ENCODE measurements around the gene RNASE11. TPM values are rescaled to one million over a fixed set of nuclear protein-coding genes. Genes with fewer than 3 reads are reported as not detected.

Gene RNASE11
- total RNA-seq, 1 donor from 2014 or later = not detected

GRCh38 chr14:20563971-20564370 is 23.8 kb downstream of the RNASE11 start:
- H3K9me3 Mint-ChIP-seq = peaks cover 5% of the 10 kb centered on the region

GRCh38 chr14:20560961-20561360 is 26.8 kb downstream of the RNASE11 start, which contains the start of gene RNASE9:
TSS of gene RNASE9 (minus strand) at chr14:20561047.
- H3K4me1 Mint-ChIP-seq = no peaks in the 10 kb centered on the region
- H3K4me3 Mint-ChIP-seq = no peak within 1 kb of the TSS

More at GRCh38 chr14:20563971-20564370, 23.8 kb downstream of the RNASE11 start:
- no peaks in the 10 kb centered on the region for H3K9me3 ChIP-seq (ENCODE audit: low read depth)
- no peak overlapping the region for H3K27ac Mint-ChIP-seq
- peaks cover 2% of the 10 kb centered on the region for H3K27me3 Mint-ChIP-seq (ENCODE audit: insufficient read depth, low read depth)
- H4K20me1 ChIP-seq (ENCODE audit: low read depth) = no peaks in the 10 kb centered on the region
- H3K4me3 ChIP-seq = no peak overlapping the region
- H3K36me3 ChIP-seq = no peaks in the 10 kb centered on the region
- peaks cover 14% of the 10 kb centered on the region for H3K4me1 ChIP-seq
- no peak overlapping the region for H3K4me2 ChIP-seq
- DNase-seq (ENCODE audit: low spot score) = no peak
- no peak overlapping the region for H3K27ac ChIP-seq
- peaks cover 9% of the 10 kb centered on the region for H3F3A ChIP-seq (ENCODE audit: low read depth)
- H3K79me2 ChIP-seq (ENCODE audit: low read depth) = no peaks in the 10 kb centered on the region
- no peak for TF ChIP-seq EZH2 (IDR thresholded peaks at IDR 0.05)
- no peak overlapping the region for H3K9ac ChIP-seq
- no peaks in the 10 kb centered on the region for H3K4me1 Mint-ChIP-seq
- no peak overlapping the region for H2AFZ ChIP-seq (replicated peaks)
- H3K36me3 Mint-ChIP-seq = no peaks in the 10 kb centered on the region
- H3K27me3 ChIP-seq = no peaks in the 10 kb centered on the region
- H3K4me3 Mint-ChIP-seq = no peak overlapping the region

GRCh38 chr14:20559461-20559904 is 28.3 kb downstream of the RNASE11 start:
- Histone ChIP-seq H3K36me3 (no peaks in the 10 kb centered on the region), H3K79me2 (ENCODE audit: low read depth) (no peaks in the 10 kb centered on the region), H3F3A (ENCODE audit: low read depth) (peaks cover 10% of the 10 kb centered on the region), H3K4me1 (peaks cover 14% of the 10 kb centered on the region), H3K9me3 (ENCODE audit: low read depth) (no peaks in the 10 kb centered on the region), H2AFZ (replicated peaks) (peak overlapping the region; percentile 10), H3K27me3 (no peaks in the 10 kb centered on the region), H3K4me3 (no peak overlapping the region), H4K20me1 (ENCODE audit: low read depth) (no peaks in the 10 kb centered on the region), H3K9ac (no peak overlapping the region), H3K27ac (no peak overlapping the region), H3K4me2 (no peak overlapping the region)
- Mint-ChIP-seq H3K36me3 (no peaks in the 10 kb centered on the region), H3K9me3 (no peaks in the 10 kb centered on the region), H3K4me1 (no peaks in the 10 kb centered on the region), H3K27me3 (ENCODE audit: insufficient read depth, low read depth) (no peaks in the 10 kb centered on the region), H3K27ac (no peak overlapping the region), H3K4me3 (no peak overlapping the region)
- peak; percentile 7 for DNase-seq (ENCODE audit: low spot score)
- no peak for TF ChIP-seq CTCF (IDR thresholded peaks at IDR 0.05)

More at GRCh38 chr14:20560961-20561360, 26.8 kb downstream of the RNASE11 start, which contains the start of gene RNASE9:
- peaks cover 14% of the 10 kb centered on the region for H3K4me1 ChIP-seq
- no peaks in the 10 kb centered on the region for H4K20me1 ChIP-seq (ENCODE audit: low read depth)
- peak within 1 kb of the TSS; percentile 58 for H2AFZ ChIP-seq (replicated peaks)
- H3K79me2 ChIP-seq (ENCODE audit: low read depth) = no peaks in the 10 kb centered on the region
- no peaks in the 10 kb centered on the region for H3K9me3 ChIP-seq (ENCODE audit: low read depth)
- H3K27me3 Mint-ChIP-seq (ENCODE audit: insufficient read depth, low read depth) = no peaks in the 10 kb centered on the region
- no peak within 1 kb of the TSS for H3K4me3 ChIP-seq
- H3K4me2 ChIP-seq = no peak within 1 kb of the TSS
- no peaks in the 10 kb centered on the region for H3K36me3 Mint-ChIP-seq
- H3K9me3 Mint-ChIP-seq = no peaks in the 10 kb centered on the region
- H3K27me3 ChIP-seq = no peaks in the 10 kb centered on the region
- no peak within 1 kb of the TSS for H3K27ac Mint-ChIP-seq
- no peak within 1 kb of the TSS for H3K27ac ChIP-seq
- no peaks in the 10 kb centered on the region for H3K36me3 ChIP-seq
- no peak within 1 kb of the TSS for H3K9ac ChIP-seq
- DNase-seq (ENCODE audit: low spot score) = no peak
- H3F3A ChIP-seq (ENCODE audit: low read depth) = peaks cover 10% of the 10 kb centered on the region
- TF ChIP-seq CTCF (IDR thresholded peaks at IDR 0.05) (no peak), EZH2phosphoT487 (IDR thresholded peaks at IDR 0.05) (no peak), EZH2 (IDR thresholded peaks at IDR 0.05) (no peak)

- Histone ChIP-seq H3K9ac (no peak overlapping the region), H3K27me3 (no peaks in the 10 kb centered on the region), H3K4me1 (peaks cover 14% of the 10 kb centered on the region), H3K36me3 (no peaks in the 10 kb centered on the region), H3K4me2 (no peak overlapping the region), H3K27ac (no peak overlapping the region), H3F3A (ENCODE audit: low read depth) (peaks cover 10% of the 10 kb centered on the region), H2AFZ (replicated peaks) (peak overlapping the region; percentile 3), H3K79me2 (ENCODE audit: low read depth) (no peaks in the 10 kb centered on the region), H3K4me3 (no peak overlapping the region), H4K20me1 (ENCODE audit: low read depth) (no peaks in the 10 kb centered on the region), H3K9me3 (ENCODE audit: low read depth) (no peaks in the 10 kb centered on the region)
- Mint-ChIP-seq H3K9me3 (no peaks in the 10 kb centered on the region), H3K36me3 (no peaks in the 10 kb centered on the region), H3K4me1 (no peaks in the 10 kb centered on the region), H3K4me3 (no peak overlapping the region), H3K27me3 (ENCODE audit: insufficient read depth, low read depth) (no peaks in the 10 kb centered on the region), H3K27ac (no peak overlapping the region)
- DNase-seq (ENCODE audit: low spot score) = no peak
- TF ChIP-seq EZH2 (IDR thresholded peaks at IDR 0.05) = no peak
- TF ChIP-seq CTCF (IDR thresholded peaks at IDR 0.05) = no peak
- TF ChIP-seq EZH2phosphoT487 (IDR thresholded peaks at IDR 0.05) = no peak
Measured at GRCh38 chr14:20557212-20557542, 30.6 kb downstream of the RNASE11 start.

All from neural progenitor cell (in vitro differentiated cells).